Esophagus muscularis mucosa (tissue), 4 donors: ENCODE data around the gene VASH2. TPM values are rescaled to one million over a fixed set of nuclear protein-coding genes. Genes with fewer than 3 reads are reported as not detected.

Experiments used
- DNase-seq: peaks from one replicate; pipeline ENCODE4 v3.0.0-alpha.2; 2017; ENCODE audit errors: extremely low spot score
- H3K27ac ChIP-seq, 4 donors: fragments of 200-600 bp; sonication (generic); replicated peaks in 1 of 4; 1 replicate in 3 of 4; 2 replicates in 1 of 4; pipeline ENCODE4 v1.5.1; 2016 to 2019; ENCODE audit warnings: mild to moderate bottlenecking in 1 of 4
- H3K27me3 ChIP-seq, 4 donors: fragments of 200-600 bp; sonication (generic); one replicate each; pipeline versions ENCODE4 v1.5.1 to v1.6.0; 2016 to 2019
- H3K36me3 ChIP-seq, 4 donors: fragments of 200-600 bp; sonication (generic); one replicate each; pipeline ENCODE4 v1.5.1; 2016 to 2019
- H3K4me1 ChIP-seq, 4 donors: fragments of 200-600 bp; sonication (generic); one replicate each; pipeline ENCODE4 v1.5.1; 2016 to 2019
- H3K4me3 ChIP-seq, 4 donors: fragments of 200-600 bp; sonication (generic); 1 replicate in 2 of 4; 2 replicates in 2 of 4; pipeline ENCODE4 v1.5.1; 2016 to 2019; ENCODE audit warnings: mild to moderate bottlenecking in 4 of 4, moderate library complexity in 1 of 4
- H3K9me3 ChIP-seq, 4 donors: fragments of 200-600 bp; sonication (generic); 1 replicate in 3 of 4; 2 replicates in 1 of 4; pipeline ENCODE4 v1.5.1; 2016 to 2019
- CTCF ChIP-seq, 3 experiments: fragments of 200-600 bp in 2 of 3; fragments of 450-650 bp in 1 of 3; sonication (generic) in 2 of 3; IDR thresholded peaks; one replicate each; pipeline ENCODE4 v1.5.1; 2017 to 2019; ENCODE audit warnings: antibody characterized with exemption in 3 of 3, mild to moderate bottlenecking in 2 of 3, moderate library complexity in 1 of 3
- EP300 ChIP-seq: sonication (generic); formaldehyde crosslinking; IDR thresholded peaks from one replicate; pipeline ENCODE4 v1.6.1; 2017; ENCODE audit warnings: antibody characterized with exemption
- POLR2A ChIP-seq: fragments of 450-650 bp; IDR thresholded peaks from one replicate; pipeline ENCODE4 v1.6.1; 2017; ENCODE audit warnings: antibody characterized with exemption, moderate library complexity, mild to moderate bottlenecking, low read depth
- POLR2AphosphoS5 ChIP-seq, 2 donors: sonication (generic); formaldehyde crosslinking; IDR thresholded peaks; one replicate each; pipeline ENCODE4 v1.6.1; 2017; ENCODE audit warnings: antibody characterized with exemption in 2 of 2
- WGBS: methylation state at CpG from one replicate; pipeline ENCODE4 v1.1.5; 2018; 5-methylcytosine and 5-hydroxymethylcytosine counted together
- intact Hi-C: fragments of 100-400 bp; cut with DNase I; formaldehyde crosslinking; loops from one replicate; pipeline ENCODE4 v1.15.1; 2023
- total RNA-seq, 4 donors: library from RNA; depleted of rRNA; stranded (reverse); fragments of >200 nt; gene quantifications; one replicate each; pipeline versions ENCODE4 v1.1.0 to v1.2.1, GENCODE V29; 2016

The VASH2 gene
- total RNA-seq, 4 donors from 2014 or later, result 1.9 to 8.3 (median 2.6) TPM

GRCh38 chr1:212970085-212970484 is 19.7 kb downstream of the VASH2 start:
- no peak for DNase-seq
- Histone ChIP-seq H3K9me3 (no peaks in the 10 kb centered on the region), H3K4me3 (no peak overlapping the region), H3K27ac (no peak overlapping the region), H3K27me3 (peaks cover 0 to 4% (median 0%) of the 10 kb centered on the region in 4 donors), H3K4me1 (no peaks in the 10 kb centered on the region), H3K36me3 (peaks cover 0 to 7% (median 0%) of the 10 kb centered on the region in 4 donors)
- intact Hi-C loops, result no loop called here
- WGBS, result 90% methylated on average over 4 of the region's 4 CpGs
- TF ChIP-seq EP300, result no peak
- TF ChIP-seq CTCF (IDR thresholded peaks at IDR 0.05), result no peak
- no peak for TF ChIP-seq POLR2AphosphoS5 (IDR thresholded peaks at IDR 0.05)
- TF ChIP-seq POLR2A, result no peak

GRCh38 chr1:212971312-212971711 is 21.0 kb downstream of the VASH2 start:
- DNase-seq, result no peak
- no peak for TF ChIP-seq POLR2A
- TF ChIP-seq POLR2AphosphoS5 (IDR thresholded peaks at IDR 0.05), result no peak
- TF ChIP-seq EP300, result no peak
- no peak for TF ChIP-seq CTCF (IDR thresholded peaks at IDR 0.05)
- H3K27ac ChIP-seq, result no peak overlapping the region
- intact Hi-C loops, result no loop called here
- no peaks in the 10 kb centered on the region for H3K27me3 ChIP-seq
- H3K4me3 ChIP-seq, result no peak overlapping the region
- H3K9me3 ChIP-seq, result no peaks in the 10 kb centered on the region
- H3K36me3 ChIP-seq, result peaks cover 0 to 7% (median 0%) of the 10 kb centered on the region in 4 donors
- WGBS, result 89% methylated on average over 5 of the region's 5 CpGs
- H3K4me1 ChIP-seq, result no peaks in the 10 kb centered on the region

GRCh38 chr1:212973426-212973825 is 23.1 kb downstream of the VASH2 start:
- 95% methylated on average over 4 of the region's 4 CpGs for WGBS
- no peak for TF ChIP-seq CTCF (IDR thresholded peaks at IDR 0.05)
- no peak for TF ChIP-seq EP300
- TF ChIP-seq POLR2AphosphoS5 (IDR thresholded peaks at IDR 0.05), result no peak
- no peak for TF ChIP-seq POLR2A
- Histone ChIP-seq H3K9me3 (no peaks in the 10 kb centered on the region), H3K27ac (no peak overlapping the region), H3K4me3 (no peak overlapping the region), H3K27me3 (no peaks in the 10 kb centered on the region), H3K4me1 (no peaks in the 10 kb centered on the region), H3K36me3 (peaks cover 0 to 7% (median 0%) of the 10 kb centered on the region in 4 donors)
- intact Hi-C loops, result no loop called here
- DNase-seq, result no peak

- Histone ChIP-seq H3K9me3 (no peaks in the 10 kb centered on the region), H3K27me3 (no peaks in the 10 kb centered on the region), H3K36me3 (peaks cover 0 to 7% (median 0%) of the 10 kb centered on the region in 4 donors), H3K4me3 (no peak overlapping the region), H3K27ac (no peak overlapping the region), H3K4me1 (peaks cover 0 to 1% (median 0%) of the 10 kb centered on the region in 4 donors)
- 80% methylated on average over 5 of the region's 8 CpGs for WGBS
- intact Hi-C loops, result no loop called here
- DNase-seq, result no peak
- TF ChIP-seq EP300 (no peak), CTCF (IDR thresholded peaks at IDR 0.05) (no peak)
Measured at GRCh38 chr1:212973899-212974298, 23.6 kb downstream of the VASH2 start.

GRCh38 chr1:212974711-212975110 is 24.4 kb downstream of the VASH2 start:
- Histone ChIP-seq H3K27me3 (no peaks in the 10 kb centered on the region), H3K4me3 (no peak overlapping the region), H3K9me3 (no peaks in the 10 kb centered on the region), H3K4me1 (peaks cover 2 to 9% (median 8%) of the 10 kb centered on the region in 4 donors), H3K36me3 (peaks cover 0 to 7% (median 0%) of the 10 kb centered on the region in 4 donors), H3K27ac (no peak overlapping the region)
- intact Hi-C loops, result no loop called here
- DNase-seq, result no peak
- no peak for TF ChIP-seq EP300
- TF ChIP-seq POLR2AphosphoS5 (IDR thresholded peaks at IDR 0.05), result no peak
- WGBS, result 83% methylated on average over 6 of the region's 6 CpGs
